ENCODE measurements around the gene PPP1R7.

DNA sequence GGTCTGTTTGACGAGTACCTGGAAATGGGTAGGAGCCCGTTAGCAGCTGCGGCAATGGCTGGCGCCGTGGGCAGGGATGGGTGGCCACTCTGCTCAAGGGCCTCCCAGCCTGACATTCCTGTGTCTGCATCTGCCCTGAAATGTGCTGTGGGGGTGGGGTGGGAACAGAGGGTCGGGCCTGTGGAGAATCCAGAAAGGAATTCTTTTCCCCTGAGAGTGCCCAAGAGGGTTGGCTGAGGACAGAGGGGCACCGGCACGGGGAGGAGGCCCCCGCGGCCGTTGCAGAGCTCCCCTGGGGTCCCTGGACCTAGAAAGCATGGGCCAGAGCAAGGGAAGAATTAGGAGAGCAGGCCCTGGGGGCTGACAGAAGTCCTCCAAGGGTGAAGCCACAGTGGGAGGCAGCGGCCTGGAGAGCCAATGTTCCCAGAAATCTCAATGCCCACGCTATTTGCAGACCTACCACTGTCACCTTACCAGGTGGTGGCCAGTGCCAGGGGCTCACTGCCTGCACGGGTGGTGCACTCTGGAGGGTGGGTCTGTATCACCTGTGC, 66.0 kb downstream of the PPP1R7 start:
- TF ChIP-seq POLR2A (IDR thresholded peaks at IDR 0.05) (no peak), EP300 (IDR thresholded peaks at IDR 0.05) (no peak), POLR2AphosphoS5 (IDR thresholded peaks at IDR 0.05) (no peak)
- TF ChIP-seq, protein P1, sequence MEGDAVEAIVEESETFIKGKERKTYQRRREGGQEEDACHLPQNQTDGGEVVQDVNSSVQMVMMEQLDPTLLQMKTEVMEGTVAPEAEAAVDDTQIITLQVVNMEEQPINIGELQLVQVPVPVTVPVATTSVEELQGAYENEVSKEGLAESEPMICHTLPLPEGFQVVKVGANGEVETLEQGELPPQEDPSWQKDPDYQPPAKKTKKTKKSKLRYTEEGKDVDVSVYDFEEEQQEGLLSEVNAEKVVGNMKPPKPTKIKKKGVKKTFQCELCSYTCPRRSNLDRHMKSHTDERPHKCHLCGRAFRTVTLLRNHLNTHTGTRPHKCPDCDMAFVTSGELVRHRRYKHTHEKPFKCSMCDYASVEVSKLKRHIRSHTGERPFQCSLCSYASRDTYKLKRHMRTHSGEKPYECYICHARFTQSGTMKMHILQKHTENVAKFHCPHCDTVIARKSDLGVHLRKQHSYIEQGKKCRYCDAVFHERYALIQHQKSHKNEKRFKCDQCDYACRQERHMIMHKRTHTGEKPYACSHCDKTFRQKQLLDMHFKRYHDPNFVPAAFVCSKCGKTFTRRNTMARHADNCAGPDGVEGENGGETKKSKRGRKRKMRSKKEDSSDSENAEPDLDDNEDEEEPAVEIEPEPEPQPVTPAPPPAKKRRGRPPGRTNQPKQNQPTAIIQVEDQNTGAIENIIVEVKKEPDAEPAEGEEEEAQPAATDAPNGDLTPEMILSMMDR (IDR thresholded peaks at IDR 0.05) = no peak
